DLD1 (cell line): ENCODE measurements around the gene TMEM121.

ENCODE experiments used
- in situ Hi-C: cut with HindIII; loops from 2 replicates; pipeline ENCODE4 v1.10.0; 2017; ENCODE audit warnings: low sequenced_read_pairs

Gene TMEM121

GRCh38 chr14:105525861-105526775 is at the start of gene TMEM121:
Gene TMEM121, plus strand, starts transcription at chr14:105526583. Its CDS starts 2,252 bp downstream, at chr14:105528835.
- in situ Hi-C loops: no loop called here

GRCh38 chr14:105476831-105477659 is 49.3 kb upstream of the TMEM121 start:
- in situ Hi-C loops: no loop called here

DNA sequence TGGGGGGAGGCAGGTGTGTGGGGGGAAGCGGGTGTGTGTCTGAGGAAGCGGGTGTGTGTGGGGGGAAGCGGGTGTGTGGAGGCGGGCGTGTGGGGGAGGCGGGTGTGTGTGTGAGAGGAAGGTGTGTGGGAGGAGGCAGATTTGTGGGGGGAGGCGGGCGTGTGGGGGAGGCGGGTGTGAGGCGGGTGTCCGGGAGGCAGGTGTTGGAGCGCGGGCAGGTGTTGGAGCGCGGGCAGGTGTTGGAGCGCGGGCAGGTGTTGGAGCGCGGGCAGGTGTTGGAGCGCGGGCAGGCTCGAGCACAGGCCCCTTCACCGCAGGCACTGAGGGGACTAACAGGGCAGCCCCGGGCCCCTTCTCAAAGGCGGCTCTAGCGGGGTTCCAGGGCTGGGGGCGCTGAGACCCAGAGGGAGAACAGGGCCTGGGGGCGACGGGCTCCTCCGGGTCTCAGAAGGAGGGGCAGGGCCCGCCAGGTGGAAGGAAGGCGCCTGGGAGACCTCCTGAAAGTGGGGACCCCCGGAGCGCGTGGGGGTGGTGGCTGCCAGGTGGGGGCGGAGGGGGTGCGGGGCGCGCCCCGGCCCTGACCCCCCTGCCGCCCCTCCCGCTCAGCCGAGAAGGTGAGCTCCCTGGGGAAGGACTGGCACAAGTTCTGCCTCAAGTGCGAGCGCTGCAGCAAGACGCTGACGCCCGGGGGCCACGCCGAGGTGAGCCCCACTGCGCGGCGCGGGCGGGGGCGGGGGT is 48.6 kb upstream of the TMEM121 start:
- in situ Hi-C loops: no loop called here

DNA sequence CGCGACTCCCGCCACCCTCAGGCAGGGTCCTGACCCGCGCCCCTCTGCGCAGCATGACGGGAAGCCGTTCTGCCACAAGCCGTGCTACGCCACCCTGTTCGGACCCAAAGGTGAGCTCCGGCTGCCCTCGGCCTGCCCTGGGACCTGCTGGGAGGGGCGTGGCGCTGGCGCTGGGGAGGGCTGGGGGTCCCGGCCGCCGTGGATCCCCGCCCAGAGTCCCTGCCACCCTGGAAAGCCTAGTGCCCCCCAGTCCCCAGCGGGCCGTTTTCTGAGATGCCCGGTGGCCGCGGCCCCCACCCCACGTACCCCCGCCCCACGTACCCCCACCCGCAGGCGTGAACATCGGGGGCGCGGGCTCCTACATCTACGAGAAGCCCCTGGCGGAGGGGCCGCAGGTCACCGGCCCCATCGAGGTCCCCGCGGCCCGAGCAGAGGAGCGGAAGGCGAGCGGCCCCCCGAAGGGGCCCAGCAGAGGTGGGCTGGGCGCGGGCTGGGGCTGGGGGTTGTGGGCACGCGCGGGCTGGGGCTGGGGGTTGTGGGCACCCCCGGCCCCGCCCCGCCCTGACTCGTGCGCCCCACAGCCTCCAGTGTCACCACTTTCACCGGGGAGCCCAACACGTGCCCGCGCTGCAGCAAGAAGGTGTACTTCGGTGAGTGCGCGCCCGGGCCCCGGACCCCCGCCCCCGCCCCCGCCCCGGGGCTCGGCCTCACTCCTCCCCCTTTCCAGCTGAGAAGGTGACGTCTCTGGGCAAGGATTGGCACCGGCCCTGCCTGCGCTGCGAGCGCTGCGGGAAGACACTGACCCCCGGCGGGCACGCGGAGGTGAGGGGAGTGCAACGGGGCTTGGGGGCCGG is 47.8 kb upstream of the TMEM121 start:
- in situ Hi-C loops: no loop called here

DNA sequence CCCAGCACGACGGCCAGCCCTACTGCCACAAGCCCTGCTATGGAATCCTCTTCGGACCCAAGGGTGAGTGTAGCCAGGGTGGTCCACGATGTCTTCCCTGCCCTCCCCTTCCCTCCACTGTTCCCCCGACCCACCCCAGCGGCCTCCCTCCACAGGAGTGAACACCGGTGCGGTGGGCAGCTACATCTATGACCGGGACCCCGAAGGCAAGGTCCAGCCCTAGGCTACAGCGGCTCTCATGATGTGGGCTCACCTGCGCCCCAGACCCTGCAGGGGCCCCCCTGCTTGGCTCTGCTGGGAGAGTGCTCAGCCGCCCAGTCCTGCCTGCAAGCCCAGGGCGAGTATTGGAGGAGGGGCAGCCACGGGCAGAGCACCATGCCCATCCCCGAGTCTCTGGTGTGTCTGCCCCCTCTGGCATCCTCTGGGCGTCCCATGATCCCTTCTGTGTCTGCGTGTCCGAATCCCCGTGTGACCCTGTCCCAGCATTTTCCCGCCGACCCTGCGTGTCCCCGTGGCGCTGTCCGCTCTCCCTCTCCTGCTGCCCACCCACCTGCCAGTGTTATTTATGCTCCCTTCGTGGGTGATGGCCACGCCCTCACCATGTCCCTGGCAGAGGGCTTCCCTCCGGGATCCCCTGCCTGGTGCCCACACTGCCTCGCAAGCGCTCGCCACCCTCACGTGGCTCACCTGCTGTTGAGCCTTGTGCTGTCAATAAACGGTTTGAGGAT is 46.8 kb upstream of the TMEM121 start:
- in situ Hi-C loops: no loop called here

GRCh38 chr14:105480199-105480746 is 46.1 kb upstream of the TMEM121 start:
- in situ Hi-C loops: no loop called here

DNA sequence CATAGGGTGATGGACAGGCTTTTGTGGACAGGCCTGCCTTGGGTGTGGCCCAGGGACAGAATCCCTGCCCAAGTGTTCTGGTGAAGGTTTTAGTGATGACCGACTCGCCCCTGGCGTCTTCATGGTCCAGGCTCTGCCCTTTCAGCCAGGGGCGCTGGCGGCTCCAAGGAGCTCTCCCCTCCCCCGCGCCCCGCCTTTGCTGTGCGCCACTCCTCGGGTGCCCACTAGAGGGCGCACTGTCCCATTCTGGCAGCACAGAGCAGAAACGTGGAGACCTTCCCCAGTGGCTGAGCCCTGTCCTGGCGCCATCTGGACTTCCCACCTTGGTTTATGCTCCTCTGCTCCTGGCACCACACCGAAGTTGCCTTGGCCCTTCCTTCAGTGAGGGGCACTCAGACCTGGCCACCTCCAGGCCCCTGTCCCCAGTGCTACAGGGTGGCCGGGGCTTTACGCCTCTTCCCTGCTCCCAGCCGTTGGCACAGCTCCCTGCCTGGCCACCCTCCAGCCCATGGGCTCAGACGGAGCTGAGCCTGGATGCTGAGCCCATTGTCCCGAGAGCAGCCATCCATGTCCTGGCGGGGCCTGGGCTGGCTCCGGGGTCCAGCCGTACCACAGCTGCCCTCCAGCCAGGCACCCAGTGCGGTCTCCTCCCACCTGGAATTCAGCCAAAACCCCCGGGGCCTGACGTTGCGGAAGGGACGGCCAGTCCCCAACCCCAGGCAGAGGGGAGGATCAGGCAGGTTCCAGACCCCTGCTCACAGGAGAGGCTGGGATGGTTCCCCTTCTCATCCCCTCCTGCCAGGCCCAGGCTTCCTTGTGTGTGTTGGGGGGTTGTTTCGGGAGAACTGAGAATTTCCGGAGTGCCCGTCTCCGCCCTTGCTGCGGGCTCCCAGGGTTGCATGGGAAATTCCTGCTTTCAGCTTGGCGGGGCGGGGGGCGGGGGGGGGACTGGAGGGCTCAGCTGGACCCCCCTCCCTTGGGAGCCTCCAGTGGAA is 45.3 kb upstream of the TMEM121 start:
- in situ Hi-C loops: no loop called here

- in situ Hi-C loops: no loop called here
These were observed 44.4 kb upstream of the TMEM121 start for GRCh38 chr14:105481886-105482457.

GRCh38 chr14:105482486-105483110 is 43.8 kb upstream of the TMEM121 start:
- in situ Hi-C loops: no loop called here

- in situ Hi-C loops: no loop called here
These were observed 42.9 kb upstream of the TMEM121 start for GRCh38 chr14:105483300-105484068.

GRCh38 chr14:105484069-105484996 is 42.0 kb upstream of the TMEM121 start:
- in situ Hi-C loops: no loop called here

DNA sequence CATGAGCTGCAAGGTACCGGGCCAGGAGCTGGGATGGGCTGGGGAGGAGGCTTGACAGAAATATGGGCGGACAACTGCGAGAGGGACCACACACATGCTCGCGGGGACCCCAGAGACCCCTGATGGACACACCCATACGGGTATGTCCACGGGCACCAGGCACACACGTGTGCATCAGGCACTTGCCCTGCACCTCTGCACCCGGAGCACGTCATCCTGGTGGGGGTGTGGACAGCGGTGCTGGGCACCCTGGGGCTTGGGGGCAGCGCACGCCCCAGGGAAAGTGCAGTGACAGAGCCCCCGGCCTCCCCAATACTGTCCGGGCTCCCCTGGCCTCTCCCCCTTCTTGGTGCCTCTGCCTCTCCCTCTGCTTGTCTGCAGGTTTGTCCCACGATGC is 41.4 kb upstream of the TMEM121 start:
- in situ Hi-C loops: no loop called here

- in situ Hi-C loops: no loop called here
These were observed 40.6 kb upstream of the TMEM121 start for GRCh38 chr14:105485739-105486162.

DNA sequence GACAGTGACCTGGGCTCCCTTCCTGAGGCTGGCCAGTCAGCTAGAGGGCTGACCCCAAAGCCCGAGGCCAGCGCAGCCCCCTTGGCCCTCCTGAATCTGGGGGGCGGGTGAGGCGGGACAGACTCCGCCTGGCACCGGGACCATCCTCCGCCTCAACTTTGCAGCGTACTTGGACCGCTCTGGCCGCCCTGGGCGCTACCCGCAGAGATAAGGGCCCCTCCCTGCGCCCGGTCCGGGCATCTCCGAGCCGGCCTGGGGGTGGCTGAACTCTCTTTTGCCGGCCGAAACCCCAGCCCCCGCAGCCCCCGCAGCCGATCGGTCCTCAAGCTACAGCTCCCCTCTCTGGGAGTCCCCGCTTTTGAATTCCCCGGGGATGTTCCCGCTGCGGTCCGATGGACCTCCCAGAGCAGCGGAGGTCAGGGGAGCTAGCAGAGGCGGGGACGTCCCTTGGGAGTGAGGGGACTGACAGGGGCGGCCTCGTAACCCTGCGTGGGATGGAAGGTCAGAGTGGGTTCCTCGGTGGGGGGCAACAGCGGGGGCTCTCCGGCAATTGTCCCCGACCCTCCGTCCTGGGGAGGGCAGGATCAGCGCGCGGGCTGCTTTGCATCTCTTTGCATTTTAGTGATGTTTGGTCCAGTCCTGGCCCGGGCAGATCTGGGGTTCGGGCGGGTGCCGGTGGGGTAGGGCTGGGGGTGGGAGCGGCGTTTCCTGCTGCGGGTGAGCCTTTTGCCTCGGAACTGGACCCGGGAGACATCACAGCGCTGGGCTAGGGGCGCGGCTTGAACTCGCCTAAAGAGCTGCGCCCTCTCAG is 40.0 kb upstream of the TMEM121 start, which contains the start of gene CRIP1:
Gene CRIP1, plus strand, starts transcription at position 724 of the 811 bp plus-strand sequence. CDS start 374 bp downstream, outside the sequence.
- in situ Hi-C loops: no loop called here
